A549 (cell line): ENCODE results near the gene CCDC40. TPM values are rescaled to one million over a fixed set of nuclear protein-coding genes. Genes with fewer than 3 reads are reported as not detected.
A peak's percentile ranks its signal among the peaks of the same experiment; 100 is the strongest.

Source experiments
- ATAC-seq, 2 experiments: fragments of 200-7000 bp in 1 of 2; fragments of >200 bp in 1 of 2; cut with Nextera tagmentation in 1 of 2; cut with Tn5 transposase in 1 of 2; 3 replicates each; pipeline versions ENCODE4 v1.8.0 to v1.9.1; 2018 to 2020; ENCODE audit warnings: mild to moderate bottlenecking in 1 of 2, moderate library complexity in 1 of 2
- CTCF ChIA-PET: fragments of 300-600 bp; sonication (Branson Sonifier 250); formaldehyde crosslinking; extraction: SDS; loops from one replicate; lab custom pipeline; 2021; ENCODE audit warnings: antibody characterized with exemption, inconsistent platforms; lab: Yijun Ruan, JAX
- POLR2A ChIA-PET: fragments of 350-600 bp; formaldehyde crosslinking; extraction: SDS; loops from one replicate; lab custom pipeline; 2021; ENCODE audit warnings: antibody characterized with exemption, inconsistent platforms; lab: Yijun Ruan, JAX
- DNase-seq, 2 experiments: peaks; one replicate each; pipeline versions ENCODE4 v3.0.0 to v3.0.0-alpha.2; 2011 to 2016; ENCODE audit warnings: low read depth in 1 of 2, low spot score in 1 of 2
- FAIRE-seq: peaks from 2 replicates; lab custom pipeline; 2011; peaks lifted over from hg19 to GRCh38; lab: Jason Lieb, UNC
- H3K27ac ChIP-seq, 2 experiments: fragments of >200 bp; sonication (Bioruptor Twin); formaldehyde crosslinking; 3 replicates each; pipeline ENCODE4 v1.5.1; 2016 to 2017
- H3K4me1 ChIP-seq: fragments of >200 bp; sonication (Bioruptor Twin); formaldehyde crosslinking; 3 replicates; pipeline ENCODE4 v1.6.1; 2016
- H3K4me2 ChIP-seq: fragments of >200 bp; sonication (Bioruptor Twin); formaldehyde crosslinking; 3 replicates; pipeline ENCODE4 v1.6.1; 2016
- H3K4me3 ChIP-seq: fragments of >200 bp; sonication (Bioruptor Twin); formaldehyde crosslinking; 3 replicates; pipeline ENCODE4 v1.5.1; 2016
- H3K9me3 ChIP-seq: fragments of >200 bp; sonication (Bioruptor Twin); formaldehyde crosslinking; 3 replicates; pipeline ENCODE4 v1.6.1; 2016
- CBX8 ChIP-seq: fragments of 200-600 bp; sonication (generic); IDR thresholded peaks from 2 replicates; pipeline ENCODE4 v1.6.1; 2016
- E2F6 ChIP-seq: IDR thresholded peaks from 2 replicates; pipeline ENCODE4 v1.6.1; 2012; ENCODE audit warnings: low read depth, borderline replicate concordance
- ELK1 ChIP-seq: fragments of 150-350 bp; IDR thresholded peaks from 2 replicates; pipeline ENCODE4 v1.6.1; 2014; ENCODE audit warnings: low read depth, mild to moderate bottlenecking, low read length
- ESRRA ChIP-seq: fragments of 150-350 bp; IDR thresholded peaks from 2 replicates; pipeline ENCODE4 v1.6.1; 2014; ENCODE audit warnings: mild to moderate bottlenecking, low read length, borderline replicate concordance
- HES2 ChIP-seq: fragments of >200 bp; sonication (Bioruptor Twin); formaldehyde crosslinking; IDR thresholded peaks from 2 replicates; pipeline ENCODE4 v1.6.1; 2016
- HEYL ChIP-seq: fragments of 250-450 bp; sonication (Bioruptor Pico); IDR thresholded peaks from 2 replicates; pipeline ENCODE4 v1.8.0; 2021; ENCODE audit warnings: mild to moderate bottlenecking, moderate library complexity
- HMGXB4 ChIP-seq: fragments of 250-450 bp; sonication (Bioruptor Pico); IDR thresholded peaks from 2 replicates; pipeline ENCODE4 v1.5.0; 2021; ENCODE audit warnings: mild to moderate bottlenecking, moderate library complexity, borderline replicate concordance
- HOXA7 ChIP-seq: fragments of 250-450 bp; sonication (Bioruptor Pico); IDR thresholded peaks from 2 replicates; pipeline ENCODE4 v1.5.0; 2020; ENCODE audit warnings: mild to moderate bottlenecking, moderate library complexity
- HOXB5 ChIP-seq: fragments of 250-450 bp; sonication (Bioruptor Pico); IDR thresholded peaks from 2 replicates; pipeline ENCODE4 v1.5.0; 2020; ENCODE audit warnings: mild to moderate bottlenecking, moderate library complexity
- JUN ChIP-seq, 2 experiments: fragments of >200 bp; sonication (Bioruptor Twin); formaldehyde crosslinking; IDR thresholded peaks; 2 replicates in 1 of 2; 3 replicates in 1 of 2; pipeline ENCODE4 v1.6.1; 2016 to 2017
- KDM1A ChIP-seq: fragments of 200-600 bp; sonication (generic); IDR thresholded peaks from 2 replicates; pipeline ENCODE4 v1.6.1; 2016; ENCODE audit warnings: low read depth, mild to moderate bottlenecking
- MAX ChIP-seq: IDR thresholded peaks from 2 replicates; pipeline ENCODE4 v1.6.1; 2012
- MAZ ChIP-seq: fragments of 150-350 bp; IDR thresholded peaks from 2 replicates; pipeline ENCODE4 v1.6.1; 2014; ENCODE audit warnings: antibody characterized with exemption, low read depth, low read length, borderline replicate concordance
- PHF8 ChIP-seq: fragments of 200-600 bp; sonication (generic); IDR thresholded peaks from 2 replicates; pipeline ENCODE4 v1.6.1; 2016; ENCODE audit warnings: low read depth, mild to moderate bottlenecking, antibody characterized with exemption, moderate library complexity, borderline replicate concordance
- POLR2A ChIP-seq: IDR thresholded peaks from 2 replicates; pipeline ENCODE4 v1.6.1; 2012; ENCODE audit warnings: mild to moderate bottlenecking, low read length
- RCOR1 ChIP-seq: fragments of 150-350 bp; IDR thresholded peaks from 2 replicates; pipeline ENCODE4 v1.6.1; 2014; ENCODE audit warnings: antibody characterized with exemption, low read length, low read depth
- RNF2 ChIP-seq: fragments of 200-600 bp; sonication (generic); IDR thresholded peaks from 2 replicates; pipeline ENCODE4 v1.6.1; 2016; ENCODE audit warnings: low read depth, mild to moderate bottlenecking, antibody characterized with exemption, moderate library complexity, borderline replicate concordance
- USF2 ChIP-seq: fragments of 450-650 bp; IDR thresholded peaks from 2 replicates; pipeline ENCODE4 v1.6.1; 2014; ENCODE audit warnings: antibody characterized with exemption
- WGBS: methylation state at CpG from one replicate; pipeline ENCODE4 v1.1.6; 2017; ENCODE audit errors: missing lambda C conversion rate; 5-methylcytosine and 5-hydroxymethylcytosine counted together
- polyA plus RNA-seq, 4 experiments: library from polyadenylated mRNA; depleted of rRNA in 3 of 4; stranded (reverse); fragments of >200 nt; fragmentation: RNase III in 1 of 4; extraction: RNeasy Plus Mini Kit Qiagen cat#74134 plus additional on column Dnase treatment in 1 of 4; gene quantifications; 2 replicates in 3 of 4; 3 replicates in 1 of 4; pipeline ENCODE4 v1.2.3, GENCODE V29; 2011 to 2017

CCDC40 gene
- polyA plus RNA-seq, 2 of the 4 experiments (the other 2 are of a cell fraction): 5.9 to 11.3 TPM

- TF ChIP-seq HES2: no peak
- no peak for TF ChIP-seq CBX8
Observed at GRCh38 chr17:80118601-80119270, 82.3 kb downstream of the CCDC40 start (continued).

GRCh38 chr17:80119271-80119791 is 82.9 kb downstream of the CCDC40 start:
- Histone ChIP-seq H3K4me2 (no peak overlapping the region), H3K27ac (no peak overlapping the region), H3K4me3 (no peak overlapping the region), H3K9me3 (no peaks in the 10 kb centered on the region), H3K4me1 (no peaks in the 10 kb centered on the region)
- TF ChIP-seq HMGXB4 (CRISPR knock-in tag) (no peak), E2F6 (no peak), JUN (IDR thresholded peaks at IDR 0.05) (no peak), ELK1 (no peak), MAX (no peak), ESRRA (no peak), HEYL (CRISPR knock-in tag) (no peak)
- ATAC-seq (peak in 1 of 2 experiments; percentile 6; a peak in 3 of 6 replicates), DNase-seq (no peak), FAIRE-seq (no peak)
- ChIA-PET POLR2A (no interaction called here), CTCF (interaction anchor here (0.7 to 11.7 kb wide), 8 partner anchors 8 to 37 kb away, joined by 3 to 99 read pairs (median 4); partner anchors contain the start of gene GAA)
- 89% methylated on average over 24 of the region's 24 CpGs for WGBS

- ATAC-seq (no peak), FAIRE-seq (no peak), DNase-seq (no peak)
- no peak overlapping the region for H3K27ac ChIP-seq
- CTCF ChIA-PET: interaction anchor here (0.7 to 11.7 kb wide), 7 partner anchors 8 to 37 kb away, joined by 3 to 99 read pairs (median 4); partner anchors contain the start of gene GAA
- no peaks in the 10 kb centered on the region for H3K4me1 ChIP-seq
- 93% methylated on average over 9 of the region's 9 CpGs for WGBS
- H3K9me3 ChIP-seq: no peaks in the 10 kb centered on the region
- POLR2A ChIA-PET: no interaction called here
- no peak overlapping the region for H3K4me2 ChIP-seq
- TF ChIP-seq MAZ: no peak
- TF ChIP-seq HOXB5 (CRISPR knock-in tag): no peak
- no peak for TF ChIP-seq KDM1A
- no peak for TF ChIP-seq HMGXB4 (CRISPR knock-in tag)
- TF ChIP-seq MAX: no peak
- no peak for TF ChIP-seq USF2
- TF ChIP-seq ELK1: no peak
- TF ChIP-seq POLR2A: no peak
- no peak for TF ChIP-seq PHF8
- no peak for TF ChIP-seq JUN (IDR thresholded peaks at IDR 0.05)
- no peak for TF ChIP-seq RNF2
- no peak for TF ChIP-seq ESRRA
- no peak for TF ChIP-seq RCOR1
- no peak for TF ChIP-seq HOXA7 (CRISPR knock-in tag)
- no peak overlapping the region for H3K4me3 ChIP-seq
Observed at GRCh38 chr17:80119839-80120238, 83.4 kb downstream of the CCDC40 start.
